A549 (cell line): ENCODE results near the gene PROCA1.

Experiments
- CEBPB ChIP-seq, 2 experiments: fragments of >200 bp in 1 of 2; sonication (Bioruptor Twin) in 1 of 2; formaldehyde crosslinking in 1 of 2; IDR thresholded peaks; 2 replicates each; pipeline ENCODE4 v1.6.1; 2012 to 2016
- EP300 ChIP-seq, 2 experiments: fragments of >200 bp; sonication (Bioruptor Twin); formaldehyde crosslinking; IDR thresholded peaks; 2 replicates in 1 of 2; 3 replicates in 1 of 2; pipeline ENCODE4 v1.6.1; 2016 to 2017
- FOSB ChIP-seq: fragments of 250-450 bp; sonication (Bioruptor Pico); IDR thresholded peaks from 2 replicates; pipeline ENCODE4 v1.5.0; 2020; ENCODE audit warnings: mild to moderate bottlenecking, moderate library complexity
- MAFK ChIP-seq: fragments of 450-650 bp; IDR thresholded peaks from 2 replicates; pipeline ENCODE4 v1.6.1; 2014; ENCODE audit not compliant: partially characterized antibody
- PHF8 ChIP-seq: fragments of 200-600 bp; sonication (generic); IDR thresholded peaks from 2 replicates; pipeline ENCODE4 v1.6.1; 2016; ENCODE audit warnings: low read depth, mild to moderate bottlenecking, antibody characterized with exemption, moderate library complexity, borderline replicate concordance
- POLR2A ChIP-seq: IDR thresholded peaks from 2 replicates; pipeline ENCODE4 v1.6.1; 2012; ENCODE audit warnings: mild to moderate bottlenecking, low read length
- RAD21 ChIP-seq, 2 experiments: fragments of >200 bp in 1 of 2; sonication (Bioruptor Twin) in 1 of 2; formaldehyde crosslinking in 1 of 2; IDR thresholded peaks in 1 of 2; conservative IDR thresholded peaks in 1 of 2; 2 replicates in 1 of 2; 3 replicates in 1 of 2; pipeline ENCODE4 v1.6.1; 2012 to 2018; ENCODE audit warnings: inconsistent platforms in 1 of 2
- SMC3 ChIP-seq: fragments of >200 bp; sonication (Bioruptor Twin); formaldehyde crosslinking; IDR thresholded peaks from 3 replicates; pipeline ENCODE4 v1.6.1; 2018; ENCODE audit warnings: inconsistent platforms
- SREBF2 ChIP-seq: fragments of 450-650 bp; IDR thresholded peaks from 2 replicates; pipeline ENCODE4 v1.6.1; 2014; ENCODE audit warnings: mild to moderate bottlenecking, moderate library complexity
- ZSCAN20 ChIP-seq: fragments of 250-450 bp; sonication (Bioruptor Pico); IDR thresholded peaks from 2 replicates; pipeline ENCODE4 v1.8.0; 2022; ENCODE audit warnings: mild to moderate bottlenecking, moderate library complexity
- TF ChIP-seq, protein P1 (sequence below): fragments of 450-650 bp; IDR thresholded peaks from 2 replicates; pipeline ENCODE4 v1.6.1; 2014; ENCODE audit warnings: antibody characterized with exemption
- TF ChIP-seq, protein P2 (sequence below): fragments of >200 bp; sonication (Bioruptor Twin); formaldehyde crosslinking; IDR thresholded peaks from 3 replicates; pipeline ENCODE4 v1.5.1; 2016
- TF ChIP-seq, protein P3 (sequence below): fragments of 150-350 bp; IDR thresholded peaks from 2 replicates; pipeline ENCODE4 v1.6.1; 2014; ENCODE audit warnings: low read depth, mild to moderate bottlenecking, low read length

DNA sequence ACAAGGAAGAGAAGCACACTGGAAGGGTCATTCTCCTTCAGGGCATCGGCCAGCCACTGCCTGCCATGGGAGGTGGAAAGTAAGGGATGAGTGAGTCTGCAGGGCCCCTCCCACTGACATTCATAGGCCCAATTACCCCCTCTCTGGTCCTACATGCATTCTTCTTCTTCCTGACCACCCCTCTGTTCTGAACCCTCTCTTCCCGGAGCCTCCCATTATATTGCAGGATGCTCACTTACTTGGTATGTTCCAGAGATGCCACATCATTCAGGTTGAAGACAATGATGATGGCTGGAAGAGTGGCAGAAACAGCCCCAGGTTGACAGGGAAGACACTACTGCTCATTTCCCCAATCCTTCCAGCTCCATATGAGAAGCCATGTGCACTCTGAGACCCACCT is 3.5 kb upstream of the PROCA1 start:
- TF ChIP-seq MAFK (no peak), CEBPB (IDR thresholded peaks at IDR 0.05) (no peak), SREBF2 (no peak), ZSCAN20 (CRISPR knock-in tag) (no peak), EP300 (IDR thresholded peaks at IDR 0.05) (no peak), FOSB (CRISPR knock-in tag) (no peak), SMC3 (no peak), POLR2A (no peak), RAD21 (conservative IDR thresholded peaks at IDR 0.05 in 1 of 2, IDR thresholded peaks at IDR 0.05 in 1 of 2) (no peak), PHF8 (no peak)
- TF ChIP-seq, protein P1, sequence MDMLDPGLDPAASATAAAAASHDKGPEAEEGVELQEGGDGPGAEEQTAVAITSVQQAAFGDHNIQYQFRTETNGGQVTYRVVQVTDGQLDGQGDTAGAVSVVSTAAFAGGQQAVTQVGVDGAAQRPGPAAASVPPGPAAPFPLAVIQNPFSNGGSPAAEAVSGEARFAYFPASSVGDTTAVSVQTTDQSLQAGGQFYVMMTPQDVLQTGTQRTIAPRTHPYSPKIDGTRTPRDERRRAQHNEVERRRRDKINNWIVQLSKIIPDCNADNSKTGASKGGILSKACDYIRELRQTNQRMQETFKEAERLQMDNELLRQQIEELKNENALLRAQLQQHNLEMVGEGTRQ, result no peak
- TF ChIP-seq, protein P2, sequence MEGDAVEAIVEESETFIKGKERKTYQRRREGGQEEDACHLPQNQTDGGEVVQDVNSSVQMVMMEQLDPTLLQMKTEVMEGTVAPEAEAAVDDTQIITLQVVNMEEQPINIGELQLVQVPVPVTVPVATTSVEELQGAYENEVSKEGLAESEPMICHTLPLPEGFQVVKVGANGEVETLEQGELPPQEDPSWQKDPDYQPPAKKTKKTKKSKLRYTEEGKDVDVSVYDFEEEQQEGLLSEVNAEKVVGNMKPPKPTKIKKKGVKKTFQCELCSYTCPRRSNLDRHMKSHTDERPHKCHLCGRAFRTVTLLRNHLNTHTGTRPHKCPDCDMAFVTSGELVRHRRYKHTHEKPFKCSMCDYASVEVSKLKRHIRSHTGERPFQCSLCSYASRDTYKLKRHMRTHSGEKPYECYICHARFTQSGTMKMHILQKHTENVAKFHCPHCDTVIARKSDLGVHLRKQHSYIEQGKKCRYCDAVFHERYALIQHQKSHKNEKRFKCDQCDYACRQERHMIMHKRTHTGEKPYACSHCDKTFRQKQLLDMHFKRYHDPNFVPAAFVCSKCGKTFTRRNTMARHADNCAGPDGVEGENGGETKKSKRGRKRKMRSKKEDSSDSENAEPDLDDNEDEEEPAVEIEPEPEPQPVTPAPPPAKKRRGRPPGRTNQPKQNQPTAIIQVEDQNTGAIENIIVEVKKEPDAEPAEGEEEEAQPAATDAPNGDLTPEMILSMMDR, result no peak
- TF ChIP-seq, protein P3, sequence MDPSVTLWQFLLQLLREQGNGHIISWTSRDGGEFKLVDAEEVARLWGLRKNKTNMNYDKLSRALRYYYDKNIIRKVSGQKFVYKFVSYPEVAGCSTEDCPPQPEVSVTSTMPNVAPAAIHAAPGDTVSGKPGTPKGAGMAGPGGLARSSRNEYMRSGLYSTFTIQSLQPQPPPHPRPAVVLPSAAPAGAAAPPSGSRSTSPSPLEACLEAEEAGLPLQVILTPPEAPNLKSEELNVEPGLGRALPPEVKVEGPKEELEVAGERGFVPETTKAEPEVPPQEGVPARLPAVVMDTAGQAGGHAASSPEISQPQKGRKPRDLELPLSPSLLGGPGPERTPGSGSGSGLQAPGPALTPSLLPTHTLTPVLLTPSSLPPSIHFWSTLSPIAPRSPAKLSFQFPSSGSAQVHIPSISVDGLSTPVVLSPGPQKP, result no peak
